Amniotic epithelial cell (primary cell): ENCODE measurements around the gene ELMO1.

Source experiments
- DNase-seq: peaks from one replicate; pipeline ENCODE4 v3.0.0-alpha.2; 2010; ENCODE audit warnings: low read depth

The ELMO1 gene

GRCh38 chr7:37095122-37095521 lies 353.5 kb downstream of the ELMO1 start:
- DNase-seq, result no peak

DNA sequence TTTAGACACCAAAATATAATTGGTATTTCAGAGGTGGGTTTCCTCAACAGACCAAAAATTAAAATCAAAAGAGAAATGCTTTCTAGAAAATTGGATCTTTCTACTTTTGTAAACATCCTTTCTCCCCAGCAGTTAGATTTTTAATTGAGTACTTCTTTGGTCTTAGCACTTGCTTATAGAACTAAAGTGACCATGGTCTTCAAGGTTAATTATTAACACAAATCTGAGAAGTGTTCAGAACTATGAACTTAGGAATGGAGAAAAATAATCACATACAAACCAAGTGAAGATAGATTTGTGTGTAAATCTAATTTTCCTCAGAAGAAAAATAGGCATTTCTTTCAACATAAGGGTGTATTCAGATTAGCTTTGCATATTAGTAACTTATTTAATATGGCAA lies 355.4 kb downstream of the ELMO1 start:
- DNase-seq, result no peak

- DNase-seq, result no peak
Observed at GRCh38 chr7:37092548-37092947, 356.1 kb downstream of the ELMO1 start.

GRCh38 chr7:37089972-37090371 lies 358.7 kb downstream of the ELMO1 start:
- DNase-seq, result peak; percentile 2

DNA sequence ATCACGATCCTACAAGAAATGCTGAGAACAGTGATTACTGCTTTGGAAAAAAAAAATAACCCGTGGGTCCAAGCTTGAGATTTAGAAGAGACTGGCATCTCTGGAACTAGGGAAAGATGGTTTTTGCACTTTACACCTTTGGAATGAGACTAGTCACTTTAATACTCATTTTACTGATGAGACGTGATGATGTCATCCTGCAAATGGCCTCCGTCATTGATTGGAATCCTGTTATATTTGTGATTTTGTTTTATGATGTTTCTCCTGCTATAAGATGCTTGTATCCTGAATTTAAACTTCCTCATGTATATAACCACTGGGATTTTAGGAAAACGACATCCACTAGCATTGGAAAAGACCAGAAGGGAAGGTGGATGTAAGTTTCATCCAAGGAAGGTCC lies 363.1 kb downstream of the ELMO1 start:
- DNase-seq, result no peak

DNA sequence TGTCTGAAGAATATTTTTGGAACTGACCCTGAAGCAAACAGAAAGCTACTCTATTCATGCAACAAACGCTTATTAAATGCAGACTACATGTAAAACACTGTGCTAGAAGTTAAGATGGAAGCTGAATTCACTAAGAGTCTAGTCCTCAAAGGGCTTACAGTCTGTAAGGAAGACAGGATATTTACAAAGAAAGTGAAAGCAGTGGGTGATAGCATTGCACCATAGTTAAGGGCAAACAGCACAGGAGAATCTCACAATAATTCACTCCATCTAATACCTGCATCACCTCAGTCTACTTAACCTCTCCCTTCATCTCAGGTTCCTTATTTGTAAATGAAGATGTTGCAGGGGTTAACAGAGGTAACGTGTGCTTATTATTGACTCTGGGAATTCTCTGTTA lies 364.4 kb downstream of the ELMO1 start:
- no peak for DNase-seq

- DNase-seq, result no peak
Observed at GRCh38 chr7:37083311-37084096, 365.2 kb downstream of the ELMO1 start.

- DNase-seq, result no peak
Observed at GRCh38 chr7:37081436-37081835, 367.2 kb downstream of the ELMO1 start.

DNA sequence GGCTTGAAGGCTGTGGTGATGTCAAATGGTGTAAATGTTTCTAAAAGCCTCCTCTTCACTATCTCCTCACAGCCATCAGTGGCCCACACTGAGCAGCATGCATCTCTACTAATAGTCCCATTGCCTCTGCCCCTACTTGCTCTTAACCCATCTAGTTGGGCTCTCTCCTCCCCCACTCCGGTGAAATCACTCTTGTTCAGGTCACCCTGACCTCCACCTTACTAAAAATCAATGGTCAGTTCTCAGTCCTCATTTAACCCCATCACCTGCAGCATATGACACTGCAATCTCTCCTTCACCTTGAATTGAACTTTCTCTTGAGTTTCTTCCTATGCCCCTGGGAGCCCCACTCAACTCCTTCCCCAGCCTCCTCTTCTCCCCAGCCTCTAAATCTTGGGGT lies 369.2 kb downstream of the ELMO1 start:
- no peak for DNase-seq

GRCh38 chr7:37076668-37077067 lies 372.0 kb downstream of the ELMO1 start:
- DNase-seq, result no peak

DNA sequence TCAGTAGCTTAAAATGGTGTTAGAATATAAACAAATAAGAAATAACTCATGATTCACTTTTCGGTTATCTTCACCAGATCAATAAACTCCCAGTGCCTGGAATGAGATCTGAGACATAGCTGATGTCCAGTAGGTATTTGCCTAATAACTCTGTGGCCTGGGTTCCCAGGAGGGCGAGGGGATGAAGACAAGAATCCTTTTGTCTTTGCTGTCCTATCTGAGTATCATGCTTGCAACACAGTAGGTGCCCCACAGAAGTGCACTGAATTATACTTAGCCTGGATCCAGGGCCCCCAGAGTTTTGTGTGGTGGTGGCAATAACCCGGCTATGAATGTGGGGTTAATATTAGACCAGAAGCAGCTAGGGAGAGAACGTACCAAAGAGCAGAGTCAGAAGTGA lies 374.3 kb downstream of the ELMO1 start:
- DNase-seq, result no peak

- no peak for DNase-seq
Observed at GRCh38 chr7:37071124-37071523, 377.5 kb downstream of the ELMO1 start.

GRCh38 chr7:37070471-37070870 lies 378.2 kb downstream of the ELMO1 start:
- no peak for DNase-seq

DNA sequence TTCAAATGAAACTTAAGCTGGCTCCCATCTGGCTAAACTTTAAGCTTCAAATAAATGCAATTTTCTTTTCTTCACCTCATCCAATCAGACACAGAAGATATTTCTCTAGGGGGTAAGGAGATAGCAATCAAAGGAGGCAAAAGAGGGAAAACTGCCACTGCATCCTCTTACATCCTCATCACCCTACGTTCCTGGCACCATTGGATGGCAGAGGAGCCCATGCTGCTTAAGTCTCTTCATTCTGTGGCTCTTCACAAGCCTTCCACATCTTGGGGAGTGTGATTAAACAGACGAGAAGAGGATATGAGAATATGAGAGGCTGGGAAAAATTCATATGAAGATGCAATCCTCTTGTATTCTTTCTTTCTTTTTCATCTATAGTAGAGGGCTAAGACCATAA lies 378.6 kb downstream of the ELMO1 start:
- DNase-seq, result no peak

DNA sequence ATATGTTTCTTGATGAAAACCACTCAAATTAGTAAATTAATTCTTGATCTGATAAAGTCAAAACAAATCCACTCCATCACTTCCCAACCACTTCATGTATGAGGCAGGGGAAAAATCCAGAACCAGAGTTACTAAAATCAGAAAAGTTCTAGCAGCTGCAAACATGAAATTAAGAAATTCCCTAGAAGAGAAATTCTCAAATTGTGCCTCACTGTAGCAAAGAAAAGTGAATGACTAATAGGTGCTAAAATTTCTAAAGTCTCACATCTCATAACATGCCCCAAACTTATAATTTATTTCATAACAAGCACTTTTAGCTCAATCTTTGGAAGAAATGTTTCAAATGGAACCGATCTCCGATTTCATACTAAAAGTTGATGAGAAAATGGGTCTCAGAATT lies 379.3 kb downstream of the ELMO1 start:
- DNase-seq, result no peak

DNA sequence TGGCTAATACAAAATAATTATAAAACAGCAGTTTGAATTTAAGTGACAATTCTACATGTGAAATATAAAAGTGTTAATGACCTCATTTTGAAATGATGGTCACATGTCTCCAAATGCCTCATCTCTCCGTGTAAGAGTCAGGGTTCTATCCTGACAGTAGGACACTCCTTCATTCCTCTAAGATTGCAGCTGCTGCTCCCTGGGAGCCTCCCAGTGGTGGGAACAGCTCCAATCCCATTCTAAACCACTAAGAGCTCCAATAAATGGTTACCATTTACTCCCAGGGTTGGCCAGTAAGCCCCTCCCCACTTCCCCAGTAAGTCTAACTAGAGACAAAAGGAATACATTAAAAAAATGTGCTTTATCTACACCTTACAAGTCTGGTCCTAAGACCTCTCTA lies 379.8 kb downstream of the ELMO1 start:
- DNase-seq, result no peak

GRCh38 chr7:37068038-37068437 lies 380.6 kb downstream of the ELMO1 start:
- no peak for DNase-seq

DNA sequence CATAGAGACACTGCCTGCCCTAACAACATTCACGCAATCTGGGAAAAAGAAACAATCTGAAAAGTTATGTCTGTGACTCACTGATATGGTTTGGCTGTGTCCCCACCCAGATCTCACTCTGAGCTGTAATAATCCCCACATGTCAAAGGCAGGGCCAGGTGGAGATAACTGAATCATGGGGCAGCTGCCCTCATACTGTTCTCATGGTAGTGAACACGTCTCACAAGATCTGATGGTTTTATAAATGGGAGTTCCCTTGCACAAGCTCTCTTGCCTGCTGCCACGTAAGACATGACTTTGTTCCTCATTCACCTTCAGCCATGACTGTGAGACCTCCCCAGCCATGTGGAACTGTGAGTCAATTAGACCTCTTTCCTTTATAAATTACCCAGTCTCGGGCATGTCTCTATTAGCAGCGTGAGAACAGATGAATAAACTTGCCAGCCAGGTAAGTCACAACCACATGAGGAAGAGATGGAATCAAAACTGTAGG lies 382.8 kb downstream of the ELMO1 start:
- peak; percentile 57 for DNase-seq

DNA sequence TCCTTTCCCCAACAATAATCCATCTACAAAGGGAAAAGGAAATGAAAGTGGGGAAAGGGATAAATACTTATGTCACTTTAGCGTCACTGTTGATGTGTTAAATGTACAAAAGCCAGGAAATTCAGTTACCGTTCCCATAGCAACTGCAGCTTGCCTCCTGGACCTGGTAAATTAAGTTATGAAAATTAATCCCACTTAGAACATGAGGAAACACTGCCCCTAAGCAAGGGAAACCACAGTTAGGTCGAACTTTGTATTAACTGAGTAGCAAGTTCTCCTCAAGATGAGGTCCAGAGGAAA lies 386.2 kb downstream of the ELMO1 start:
- DNase-seq, result no peak

GRCh38 chr7:37061849-37062559 lies 386.7 kb downstream of the ELMO1 start:
- no peak for DNase-seq

GRCh38 chr7:37056234-37056912 lies 392.3 kb downstream of the ELMO1 start:
- no peak for DNase-seq

DNA sequence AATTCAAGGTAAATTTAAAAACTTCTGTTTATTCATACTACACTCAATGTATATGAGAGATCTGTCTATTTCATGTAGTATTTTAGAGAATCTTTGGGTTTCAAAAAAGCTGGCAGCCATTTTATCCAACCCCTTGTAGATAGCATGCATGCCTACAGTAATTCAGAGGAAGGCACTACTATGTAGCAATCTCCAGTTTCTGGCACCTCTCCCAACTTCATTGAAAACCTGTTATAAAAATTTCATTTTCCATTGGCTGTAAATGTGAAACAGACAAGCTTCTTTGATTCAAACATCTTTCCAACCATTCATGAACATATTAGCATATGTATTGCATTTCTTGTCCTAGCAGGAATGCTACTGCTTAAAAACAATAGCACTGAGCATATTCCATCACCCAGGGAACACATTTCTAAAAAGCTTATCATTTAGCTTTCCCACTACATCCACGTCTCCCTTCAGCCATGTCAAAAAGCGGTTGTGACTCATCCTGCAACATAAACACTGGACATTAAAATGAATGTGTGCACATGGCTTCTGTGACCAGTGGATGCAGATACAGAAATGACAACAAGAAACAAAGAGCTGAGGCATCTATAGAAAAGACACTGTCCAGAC lies 393.9 kb downstream of the ELMO1 start:
- DNase-seq, result peak; percentile 2

GRCh38 chr7:37052705-37053104 lies 396.0 kb downstream of the ELMO1 start:
- DNase-seq, result peak; percentile 39
